NCI-H187 treated with DMSO at 0.1 percent for 48 hours (cell line): Measurements from ENCODE around the gene TTC39C.
"Not testable (repeated sequence)": the region's sequence is repeated elsewhere in the genome, so short reads cannot be mapped to it uniquely, and the experiment has no call there.

Source experiments
- DNase-seq: peaks from one replicate; lab custom pipeline; 2025; lab: John Stamatoyannopoulos, UW

Gene TTC39C

GRCh38 chr18:24054130-24054529 lies 39.6 kb downstream of the TTC39C start:
- DNase-seq = no peak

GRCh38 chr18:24055009-24055804 lies 40.7 kb downstream of the TTC39C start:
- no peak for DNase-seq

- DNase-seq = no peak
Observed at GRCh38 chr18:24055878-24056277, 41.3 kb downstream of the TTC39C start.

GRCh38 chr18:24056506-24056905 lies 42.0 kb downstream of the TTC39C start:
- DNase-seq = no peak

GRCh38 chr18:24057804-24058203 lies 43.2 kb downstream of the TTC39C start:
- no peak for DNase-seq

GRCh38 chr18:24059385-24059784 lies 44.8 kb downstream of the TTC39C start:
- DNase-seq = not testable (repeated sequence)

- DNase-seq = no peak
Observed at GRCh38 chr18:24060644-24061043, 46.1 kb downstream of the TTC39C start.

- DNase-seq = no peak
Observed at GRCh38 chr18:24063121-24063731, 48.7 kb downstream of the TTC39C start.

- DNase-seq = no peak
Observed at GRCh38 chr18:24064391-24065100, 50.0 kb downstream of the TTC39C start.

- no peak for DNase-seq
Observed at GRCh38 chr18:24065906-24066305, 51.4 kb downstream of the TTC39C start.

- peak; percentile 34 for DNase-seq
Observed at GRCh38 chr18:24068945-24069693, 54.6 kb downstream of the TTC39C start.

- DNase-seq = no peak
Observed at GRCh38 chr18:24071029-24071428, 56.5 kb downstream of the TTC39C start.

GRCh38 chr18:24071779-24072178 lies 57.2 kb downstream of the TTC39C start:
- no peak for DNase-seq

GRCh38 chr18:24072743-24073142 lies 58.2 kb downstream of the TTC39C start:
- DNase-seq = no peak

- no peak for DNase-seq
Observed at GRCh38 chr18:24073791-24074190, 59.2 kb downstream of the TTC39C start.

- not testable (repeated sequence) for DNase-seq
Observed at GRCh38 chr18:24074757-24075156, 60.2 kb downstream of the TTC39C start.

GRCh38 chr18:24075767-24076597 lies 61.4 kb downstream of the TTC39C start:
- peak; percentile 83 for DNase-seq

- DNase-seq = no peak
Observed at GRCh38 chr18:24076950-24077349, 62.4 kb downstream of the TTC39C start.

- DNase-seq = no peak
Observed at GRCh38 chr18:24078391-24078790, 63.8 kb downstream of the TTC39C start.

GRCh38 chr18:24080861-24081260 lies 66.3 kb downstream of the TTC39C start:
- DNase-seq = no peak

- DNase-seq = no peak
Observed at GRCh38 chr18:24083550-24083949, 69.0 kb downstream of the TTC39C start.
